GM23338 (cell line): ENCODE results near the gene SMG6.

Experiments used
- CREB1 ChIP-seq: fragments of 250-450 bp; sonication (Bioruptor Pico); IDR thresholded peaks from 2 replicates; pipeline ENCODE4 v1.5.0; 2020; ENCODE audit warnings: low read depth, mild to moderate bottlenecking, moderate library complexity
- CTCF ChIP-seq, 2 experiments: fragments of 200-600 bp in 1 of 2; sonication (generic) in 1 of 2; conservative IDR thresholded peaks; 2 replicates each; pipeline versions ENCODE4 v1.5.1 to v1.6.1; 2016 to 2017; ENCODE audit warnings: antibody characterized with exemption in 2 of 2, low read depth in 2 of 2, mild to moderate bottlenecking in 2 of 2, moderate library complexity in 1 of 2
- EZH2 ChIP-seq: fragments of 200-600 bp; sonication (generic); IDR thresholded peaks from one replicate; pipeline ENCODE4 v1.8.0; 2017; ENCODE audit warnings: antibody characterized with exemption, mild to moderate bottlenecking, low read depth; ENCODE audit not compliant: unreplicated experiment
- EZH2phosphoT487 ChIP-seq: fragments of 200-600 bp; sonication (generic); IDR thresholded peaks from one replicate; pipeline ENCODE4 v1.8.1; 2018; ENCODE audit warnings: antibody characterized with exemption; ENCODE audit not compliant: unreplicated experiment
- JUNB ChIP-seq: IDR thresholded peaks from one replicate; pipeline ENCODE4 v1.6.1; 2016; ENCODE audit warnings: antibody characterized with exemption; ENCODE audit not compliant: unreplicated experiment
- POLR2AphosphoS5 ChIP-seq: IDR thresholded peaks from 2 replicates; pipeline ENCODE4 v1.6.1; 2016; ENCODE audit warnings: antibody characterized with exemption, low read depth
- REST ChIP-seq: IDR thresholded peaks from one replicate; pipeline ENCODE4 v1.6.1; 2018; ENCODE audit warnings: antibody characterized with exemption; ENCODE audit not compliant: unreplicated experiment

GRCh38 chr17:2186937-2187336 is 116.6 kb downstream of the SMG6 start:
- TF ChIP-seq EZH2 (no peak), CTCF (conservative IDR thresholded peaks at IDR 0.05; ENCODE audit: low read depth in 2 of 2) (no peak), EZH2phosphoT487 (no peak), REST (no peak), POLR2AphosphoS5 (no peak), JUNB (no peak), CREB1 (CRISPR knock-in tag) (no peak)
